Lower leg skin (tissue), 4 donors: ENCODE measurements around the gene MCM6. TPM values are rescaled to one million over a fixed set of nuclear protein-coding genes. Genes with fewer than 3 reads are reported as not detected.
A peak's percentile ranks its signal among the peaks of the same experiment; 100 is the strongest.

Source experiments
- DNase-seq, 2 donors: peaks; one replicate each; pipeline ENCODE4 v3.0.0-alpha.2; 2019; ENCODE audit warnings: low spot score in 2 of 2
- H3K4me3 ChIP-seq: fragments of 200-600 bp; sonication (generic); 2 replicates; pipeline ENCODE4 v1.5.1; 2017; ENCODE audit warnings: mild to moderate bottlenecking, low read depth; ENCODE audit not compliant: poor library complexity, severe bottlenecking
- CTCF ChIP-seq, 3 donors: fragments of 450-650 bp; IDR thresholded peaks; one replicate each; pipeline ENCODE4 v1.5.1; 2016; ENCODE audit warnings: antibody characterized with exemption in 3 of 3, mild to moderate bottlenecking in 3 of 3, moderate library complexity in 2 of 3
- POLR2A ChIP-seq, 2 donors: fragments of 450-650 bp; IDR thresholded peaks; one replicate each; pipeline ENCODE4 v1.6.1; 2016 to 2017; ENCODE audit warnings: antibody characterized with exemption in 2 of 2, mild to moderate bottlenecking in 1 of 2, moderate library complexity in 1 of 2
- WGBS, 2 donors: methylation state at CpG; one replicate each; pipeline ENCODE4 v1.1.5; 2018; 5-methylcytosine and 5-hydroxymethylcytosine counted together
- intact Hi-C: fragments of 100-400 bp; cut with DNase I; formaldehyde crosslinking; loops from one replicate; pipeline ENCODE4 v1.15.0; 2023; ENCODE audit warnings: low total_unique reads
- total RNA-seq, 4 donors: library from RNA; depleted of rRNA; stranded (reverse); fragments of >200 nt; gene quantifications; one replicate each; pipeline ENCODE4 v1.1.0, GENCODE V29; 2016

Gene MCM6
- total RNA-seq, 4 donors from 2014 or later, result 4.5 to 8.5 (median 6.0) TPM

GRCh38 chr2:135845257-135845656 is 31.0 kb downstream of the MCM6 start:
- 84 to 96% methylated on average over 3 of the region's 3 CpGs for WGBS, 2 donors
- H3K4me3 ChIP-seq, result no peak overlapping the region
- no peak for TF ChIP-seq CTCF (IDR thresholded peaks at IDR 0.05)
- TF ChIP-seq POLR2A (IDR thresholded peaks at IDR 0.05), result no peak
- no peak for DNase-seq
- intact Hi-C loops, result no loop called here

- DNase-seq, result no peak
- TF ChIP-seq POLR2A (IDR thresholded peaks at IDR 0.05) (no peak), CTCF (IDR thresholded peaks at IDR 0.05) (no peak)
- no peak overlapping the region for H3K4me3 ChIP-seq
- WGBS, 2 donors, result 91 to 94% methylated on average over 12 of the region's 12 CpGs
- intact Hi-C loops, result no loop called here
These were observed 31.8 kb downstream of the MCM6 start for GRCh38 chr2:135844301-135844895.

- intact Hi-C loops, result no loop called here
- DNase-seq, result no peak
- no peak overlapping the region for H3K4me3 ChIP-seq
- TF ChIP-seq POLR2A (IDR thresholded peaks at IDR 0.05) (no peak), CTCF (IDR thresholded peaks at IDR 0.05) (no peak)
- 91 to 98% methylated on average over 3 of the region's 3 CpGs for WGBS, 2 donors
These were observed 32.6 kb downstream of the MCM6 start for GRCh38 chr2:135843671-135844070.

- intact Hi-C loops, result no loop called here
- WGBS, 2 donors, result 36 to 42% methylated on average over 2 of the region's 2 CpGs
- H3K4me3 ChIP-seq, result no peak overlapping the region
- TF ChIP-seq POLR2A (IDR thresholded peaks at IDR 0.05) (no peak), CTCF (IDR thresholded peaks at IDR 0.05) (no peak)
- DNase-seq, result no peak
These were observed 35.6 kb downstream of the MCM6 start for GRCh38 chr2:135840601-135841000.

- 30 to 32% methylated on average over 2 of the region's 2 CpGs for WGBS, 2 donors
- intact Hi-C loops, result no loop called here
- DNase-seq, result peak in 1 of 2 donors; percentile 27
- H3K4me3 ChIP-seq, result no peak overlapping the region
- TF ChIP-seq POLR2A (IDR thresholded peaks at IDR 0.05) (no peak), CTCF (IDR thresholded peaks at IDR 0.05) (no peak)
These were observed 36.5 kb downstream of the MCM6 start for GRCh38 chr2:135839713-135840112.

GRCh38 chr2:135838502-135838901 is 37.7 kb downstream of the MCM6 start:
- intact Hi-C loops, result no loop called here

More at GRCh38 chr2:135838502-135838901, 37.7 kb downstream of the MCM6 start:
- no peak for DNase-seq
- H3K4me3 ChIP-seq, result no peak overlapping the region
- TF ChIP-seq POLR2A (IDR thresholded peaks at IDR 0.05) (no peak), CTCF (IDR thresholded peaks at IDR 0.05) (no peak)
- 81 to 89% methylated on average over 3 of the region's 3 CpGs for WGBS, 2 donors
